GM19025 (cell line): ENCODE data around the gene UBN1.
A peak's percentile ranks its signal among the peaks of the same experiment; 100 is the strongest.

Source experiments
- ATAC-seq: cut with Tn5 transposase; IDR thresholded peaks from one replicate; pipeline ENCODE4 v1.9.1; 2021; ENCODE audit warnings: mild to moderate bottlenecking, low read depth, moderate library complexity; ENCODE audit not compliant: unreplicated experiment

UBN1 gene

DNA sequence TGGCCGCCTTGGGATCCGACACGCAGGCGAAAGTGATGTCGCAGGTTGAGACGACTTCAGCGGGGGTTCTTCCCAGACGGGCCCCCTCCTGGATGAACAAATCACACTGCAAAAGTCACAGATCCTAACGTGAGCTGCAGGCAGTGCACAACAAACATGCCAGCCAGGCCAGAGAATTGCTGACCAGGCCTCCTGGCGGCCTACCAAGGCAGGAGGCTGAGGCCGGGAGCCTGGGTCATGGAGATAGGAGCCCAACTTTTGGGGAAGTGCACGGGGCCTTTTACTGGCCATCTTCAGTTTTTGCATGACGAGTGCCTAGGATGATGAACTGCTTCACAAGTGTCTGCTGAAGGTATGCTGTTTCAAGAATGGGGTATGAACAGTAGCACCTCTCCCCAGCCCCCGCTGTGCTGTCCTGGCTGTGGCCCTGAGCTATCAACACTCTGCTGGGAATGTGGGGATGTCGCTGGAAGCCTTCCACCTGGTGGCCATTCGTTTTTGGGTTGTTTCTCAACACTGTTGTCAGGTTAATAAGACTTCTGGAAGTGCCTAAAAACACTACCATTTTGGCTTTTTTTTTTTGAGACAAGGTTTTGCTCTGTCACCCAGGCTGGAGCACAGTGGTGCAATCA lies 32.6 kb upstream of the UBN1 start:
- ATAC-seq, result no peak

GRCh38 chr16:4820652-4821051 lies 26.6 kb upstream of the UBN1 start:
- no peak for ATAC-seq

- ATAC-seq, result no peak
These were observed 22.1 kb upstream of the UBN1 start for GRCh38 chr16:4825196-4825595.

DNA sequence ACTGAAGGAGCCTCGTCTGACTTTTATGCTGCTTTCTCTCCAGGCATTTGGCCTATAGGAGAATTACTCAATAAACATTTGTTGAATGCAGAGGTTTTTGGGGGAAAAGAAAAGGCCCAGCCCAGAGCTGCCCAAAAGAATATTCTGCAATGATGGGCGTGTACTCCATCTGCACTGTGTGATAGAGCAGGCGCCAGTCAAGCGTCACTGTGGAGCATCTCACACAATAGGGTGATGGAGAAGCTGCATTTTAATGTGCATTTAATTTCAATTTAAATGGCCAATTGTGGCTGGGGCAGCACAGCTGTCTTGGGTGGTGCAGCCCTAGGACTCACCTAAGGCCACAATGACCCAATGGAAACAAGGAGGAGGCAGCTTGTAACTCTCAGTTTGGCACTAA lies 20.8 kb upstream of the UBN1 start:
- no peak for ATAC-seq

DNA sequence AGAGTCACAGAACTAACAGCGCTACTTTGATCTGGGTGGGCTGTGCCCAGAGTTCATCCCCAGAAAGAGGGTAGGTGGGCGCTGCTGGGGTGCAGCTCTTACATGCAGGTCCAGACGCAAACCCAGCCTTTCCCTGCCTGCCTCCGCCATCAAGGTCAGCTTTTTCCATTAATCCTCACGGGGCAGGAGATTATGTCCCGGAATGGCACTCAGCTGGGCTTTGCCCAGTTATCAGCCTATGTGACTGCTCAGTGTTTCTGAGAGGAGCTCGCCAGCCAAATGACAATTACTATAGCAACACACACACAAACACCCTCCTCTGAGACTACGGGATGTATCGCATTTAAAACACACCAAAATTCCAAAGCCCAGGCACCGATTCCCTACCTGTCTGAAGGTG lies 20.3 kb upstream of the UBN1 start:
- ATAC-seq, result no peak

DNA sequence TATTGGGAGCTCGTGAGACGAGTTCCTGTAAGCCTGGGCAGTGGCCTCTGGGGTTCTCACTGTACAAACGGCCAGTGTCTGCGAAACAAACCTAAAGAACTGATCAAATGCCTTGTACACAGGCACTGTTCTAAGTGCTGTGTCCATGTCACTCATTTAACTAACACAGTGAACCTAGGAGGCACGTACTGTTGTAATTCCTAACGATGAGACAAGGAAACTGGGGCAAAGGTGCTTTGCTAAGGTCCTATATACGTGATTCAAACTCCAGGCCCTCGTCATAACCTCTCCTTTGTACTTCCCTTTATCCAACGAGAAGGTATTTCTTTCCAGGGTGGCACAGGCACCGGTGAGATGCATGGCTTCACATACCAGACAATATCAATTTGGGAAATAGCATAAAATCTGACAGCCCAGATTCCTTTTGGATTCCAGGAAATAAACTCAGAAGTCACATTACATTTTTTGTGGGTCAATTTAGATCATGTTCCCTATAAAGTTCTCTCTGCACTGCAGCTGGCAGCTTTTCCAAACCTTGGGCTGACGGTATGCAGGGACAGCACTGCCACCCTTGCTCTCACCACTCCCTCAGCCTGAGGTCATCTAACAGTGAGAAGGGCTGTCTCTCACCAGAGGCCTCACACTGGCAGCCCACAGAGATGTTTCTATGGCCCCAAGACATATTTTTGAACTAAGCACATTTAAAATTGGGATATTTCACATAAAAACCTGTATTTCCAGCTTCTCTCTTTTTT lies 18.5 kb upstream of the UBN1 start:
- ATAC-seq, result no peak

DNA sequence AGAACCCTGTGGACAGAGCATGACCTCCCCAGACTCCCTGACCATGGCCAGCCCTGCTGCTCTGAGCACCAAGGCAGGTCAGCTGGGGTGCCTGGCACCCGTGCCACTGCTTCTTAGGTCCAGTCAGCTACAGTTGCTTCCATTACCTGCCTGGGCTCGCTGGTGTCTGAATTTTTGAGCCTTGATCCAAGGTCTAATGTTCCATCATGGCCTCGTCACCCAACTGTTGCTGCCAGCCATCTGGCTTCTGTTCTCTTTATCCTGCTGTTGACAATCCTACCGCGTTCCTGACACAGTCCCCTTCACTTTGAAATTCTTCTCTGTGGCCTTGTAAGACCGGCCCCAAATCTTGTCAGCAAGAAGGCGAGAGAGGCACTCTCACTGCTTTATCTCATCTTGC lies 16.9 kb upstream of the UBN1 start:
- ATAC-seq, result no peak

DNA sequence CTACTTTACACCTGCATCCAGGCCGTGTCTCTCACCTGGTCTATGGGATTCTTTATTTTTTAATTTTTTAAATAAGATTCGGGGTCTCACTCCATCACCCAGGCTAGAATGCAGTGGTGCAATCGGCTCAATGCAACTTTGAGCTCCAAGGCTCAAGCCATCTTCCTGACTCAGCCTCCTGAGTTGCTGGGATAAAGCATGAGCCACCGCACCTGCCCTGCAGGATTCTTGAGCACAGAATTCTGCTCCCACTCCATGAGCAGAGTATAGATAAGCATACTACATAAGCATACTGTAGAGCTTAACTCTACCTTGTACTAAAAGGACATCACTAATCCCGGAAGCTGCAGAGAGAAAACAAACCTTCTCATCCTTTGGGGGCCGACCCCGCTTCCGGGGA lies 15.7 kb upstream of the UBN1 start:
- no peak for ATAC-seq

- no peak for ATAC-seq
These were observed 14.5 kb upstream of the UBN1 start for GRCh38 chr16:4832698-4833343.

DNA sequence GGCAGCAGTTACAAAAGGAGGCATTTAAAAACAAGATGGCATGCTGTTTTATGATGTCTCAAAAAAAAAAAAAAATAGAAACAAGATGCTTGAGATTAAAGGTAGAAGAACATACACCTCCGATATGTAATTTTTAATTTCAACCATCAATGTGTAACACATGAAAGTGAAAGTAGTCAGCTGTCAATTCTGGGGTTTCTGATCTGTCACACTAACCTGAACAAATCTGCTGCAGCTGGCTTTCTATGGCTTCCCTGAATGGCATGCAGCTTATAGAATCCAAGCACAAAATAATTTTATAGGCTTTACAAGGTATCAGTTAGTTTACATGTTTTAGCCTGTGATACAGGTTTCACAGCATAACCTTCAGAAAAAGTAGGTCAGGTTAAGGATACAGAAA lies 13.7 kb upstream of the UBN1 start:
- no peak for ATAC-seq

DNA sequence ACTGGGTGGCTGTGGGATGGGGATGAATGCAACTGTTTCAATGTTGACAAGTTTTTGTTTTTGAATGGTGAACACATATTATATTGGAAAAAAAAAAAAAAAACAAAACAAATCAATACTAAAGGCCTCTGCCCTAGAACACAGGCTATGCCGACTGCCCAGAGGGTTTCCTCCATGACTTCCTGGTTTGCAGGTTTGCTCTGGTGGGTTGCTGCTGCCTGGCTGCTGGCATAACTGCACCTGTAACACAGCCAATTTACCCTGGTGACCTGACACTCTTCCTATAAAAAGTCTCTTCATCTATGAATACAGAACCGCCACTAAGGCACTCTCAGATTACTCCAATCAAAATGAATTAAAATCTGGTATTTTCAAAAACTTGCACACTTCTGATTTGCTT lies 10.6 kb upstream of the UBN1 start:
- ATAC-seq, result no peak

- no peak for ATAC-seq
These were observed 9.4 kb upstream of the UBN1 start for GRCh38 chr16:4837733-4838501.

DNA sequence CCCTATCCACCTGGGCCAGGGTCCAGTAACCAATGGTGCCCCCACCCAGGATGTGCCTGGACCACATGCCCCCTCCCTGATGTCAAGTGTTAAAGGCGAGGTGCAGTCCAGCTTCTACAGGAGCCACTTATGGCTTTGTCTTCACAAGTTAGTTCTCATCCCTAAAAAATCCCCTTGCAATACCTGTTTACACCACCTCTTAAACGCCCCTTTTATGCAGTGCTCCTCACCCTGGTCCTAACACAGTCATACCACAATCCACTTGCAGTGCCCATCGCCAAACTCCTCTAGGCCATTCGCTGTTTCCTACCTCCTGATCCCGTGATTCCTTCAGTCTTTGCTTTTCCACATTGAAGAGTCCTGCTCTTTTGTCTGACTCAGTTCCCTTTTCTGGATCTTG lies 7.3 kb upstream of the UBN1 start:
- no peak for ATAC-seq

DNA sequence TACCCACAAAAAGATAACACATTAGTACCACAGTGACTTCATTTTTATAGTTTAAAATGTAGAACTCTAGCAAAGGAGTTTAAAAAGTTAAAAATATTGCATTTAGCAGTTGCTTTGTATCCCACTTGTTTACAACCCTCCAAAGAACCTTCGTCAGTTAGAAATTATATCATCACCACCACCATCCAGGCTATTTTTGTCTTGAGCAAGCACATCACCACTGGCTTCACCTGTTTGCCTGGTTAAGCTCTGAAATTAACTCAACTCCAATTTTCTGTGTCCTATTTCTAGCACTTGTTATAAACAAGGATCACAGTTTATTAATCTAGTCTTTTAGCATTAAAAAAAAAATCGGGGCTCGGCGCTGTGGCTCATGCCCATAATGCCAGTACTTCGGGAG lies 6.3 kb upstream of the UBN1 start:
- no peak for ATAC-seq

- peak; percentile 7 for ATAC-seq
These were observed 779 bp upstream of the UBN1 start for GRCh38 chr16:4846503-4846900.

- peak; percentile 19 for ATAC-seq
These were observed 700 bp downstream of the UBN1 start for GRCh38 chr16:4847774-4848587.

- no peak for ATAC-seq
These were observed 2.9 kb downstream of the UBN1 start for GRCh38 chr16:4850211-4850610.

- ATAC-seq, result no peak
These were observed 5.1 kb downstream of the UBN1 start for GRCh38 chr16:4852221-4852872.

- no peak for ATAC-seq
These were observed 8.1 kb downstream of the UBN1 start for GRCh38 chr16:4855371-4855770.

- no peak for ATAC-seq
These were observed 8.5 kb downstream of the UBN1 start for GRCh38 chr16:4855804-4856203.
